Measurements from ENCODE around the gene GRK5. TPM values are rescaled to one million over a fixed set of nuclear protein-coding genes. Genes with fewer than 3 reads are reported as not detected.

The GRK5 gene
- total RNA-seq, 1 donor from 2014 or later, result 163 TPM

DNA sequence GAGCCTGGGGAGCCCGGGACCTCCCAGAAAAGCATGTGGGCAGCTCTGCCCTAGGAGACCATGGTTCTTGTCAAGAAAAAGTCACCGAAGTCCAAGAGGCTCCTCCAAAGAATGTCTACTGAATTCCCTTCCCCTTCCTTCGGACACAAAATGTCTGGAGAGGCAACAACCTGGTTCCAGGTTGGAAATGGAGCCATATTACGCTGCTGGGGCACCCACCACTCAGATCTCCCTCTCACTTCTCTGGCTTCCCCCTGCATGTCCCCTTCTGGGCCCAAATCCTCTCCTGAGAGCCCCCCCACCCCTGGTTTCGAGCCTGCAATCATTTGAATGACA, 282.6 kb downstream of the GRK5 start:
- H3K27ac Mint-ChIP-seq (ENCODE audit: unreplicated experiment), result no peak overlapping the region
- H3K27me3 Mint-ChIP-seq (ENCODE audit: unreplicated experiment), result peaks cover 2% of the 10 kb centered on the region
- no peaks in the 10 kb centered on the region for H3K36me3 Mint-ChIP-seq (ENCODE audit: low read depth, unreplicated experiment)
- H3K9me3 Mint-ChIP-seq (ENCODE audit: unreplicated experiment), result no peaks in the 10 kb centered on the region
- no peaks in the 10 kb centered on the region for H3K4me1 Mint-ChIP-seq (ENCODE audit: unreplicated experiment)
- TF ChIP-seq, protein P1, sequence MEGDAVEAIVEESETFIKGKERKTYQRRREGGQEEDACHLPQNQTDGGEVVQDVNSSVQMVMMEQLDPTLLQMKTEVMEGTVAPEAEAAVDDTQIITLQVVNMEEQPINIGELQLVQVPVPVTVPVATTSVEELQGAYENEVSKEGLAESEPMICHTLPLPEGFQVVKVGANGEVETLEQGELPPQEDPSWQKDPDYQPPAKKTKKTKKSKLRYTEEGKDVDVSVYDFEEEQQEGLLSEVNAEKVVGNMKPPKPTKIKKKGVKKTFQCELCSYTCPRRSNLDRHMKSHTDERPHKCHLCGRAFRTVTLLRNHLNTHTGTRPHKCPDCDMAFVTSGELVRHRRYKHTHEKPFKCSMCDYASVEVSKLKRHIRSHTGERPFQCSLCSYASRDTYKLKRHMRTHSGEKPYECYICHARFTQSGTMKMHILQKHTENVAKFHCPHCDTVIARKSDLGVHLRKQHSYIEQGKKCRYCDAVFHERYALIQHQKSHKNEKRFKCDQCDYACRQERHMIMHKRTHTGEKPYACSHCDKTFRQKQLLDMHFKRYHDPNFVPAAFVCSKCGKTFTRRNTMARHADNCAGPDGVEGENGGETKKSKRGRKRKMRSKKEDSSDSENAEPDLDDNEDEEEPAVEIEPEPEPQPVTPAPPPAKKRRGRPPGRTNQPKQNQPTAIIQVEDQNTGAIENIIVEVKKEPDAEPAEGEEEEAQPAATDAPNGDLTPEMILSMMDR (IDR thresholded peaks at IDR 0.05; ENCODE audit: unreplicated experiment), result no peak
- no peak overlapping the region for H3K4me3 Mint-ChIP-seq (ENCODE audit: unreplicated experiment)
- DNase-seq (ENCODE audit: low spot score), result no peak

DNA sequence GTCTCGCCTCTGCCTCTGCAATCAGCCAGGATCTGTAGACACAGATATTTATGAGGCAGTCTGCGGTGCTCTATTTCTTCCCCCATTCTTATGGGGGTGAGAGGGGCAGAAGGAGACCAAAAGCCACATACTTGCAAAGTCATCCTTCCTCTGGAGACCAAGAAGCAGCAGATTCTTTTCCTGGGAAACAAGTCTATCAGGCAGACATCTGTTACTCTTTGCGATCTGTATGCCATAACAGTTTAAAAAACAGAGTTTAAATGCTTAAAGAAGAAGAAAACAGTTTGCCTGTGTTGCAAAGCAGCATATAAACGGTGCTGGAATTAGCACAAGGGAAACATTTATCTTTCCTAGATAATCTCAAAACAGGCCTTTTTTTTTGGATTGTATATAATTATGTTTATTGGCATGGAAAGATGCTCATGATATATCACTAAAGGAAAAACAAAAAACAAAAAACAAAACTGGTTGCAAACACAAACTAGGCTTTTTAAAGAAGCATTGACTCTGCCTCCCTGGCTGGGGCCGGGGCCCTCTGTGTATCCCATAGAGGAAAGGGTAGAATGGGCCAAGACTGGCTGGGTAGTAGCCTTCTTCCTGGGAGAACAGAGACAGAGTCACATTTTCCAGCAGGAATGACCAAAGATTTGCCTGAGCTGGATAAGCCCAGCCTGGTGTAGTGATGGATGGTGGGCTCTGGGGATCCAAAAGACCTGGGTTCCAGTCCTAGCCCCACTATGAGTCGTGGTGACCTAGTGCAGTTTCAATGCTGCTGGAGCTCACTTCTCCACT, 284.8 kb downstream of the GRK5 start:
- TF ChIP-seq, protein P1 (IDR thresholded peaks at IDR 0.05; ENCODE audit: unreplicated experiment), result no peak
- no peaks in the 10 kb centered on the region for H3K9me3 Mint-ChIP-seq (ENCODE audit: unreplicated experiment)
- H3K4me1 Mint-ChIP-seq (ENCODE audit: unreplicated experiment), result no peaks in the 10 kb centered on the region
- H3K36me3 Mint-ChIP-seq (ENCODE audit: low read depth, unreplicated experiment), result no peaks in the 10 kb centered on the region
- peaks cover 2% of the 10 kb centered on the region for H3K27me3 Mint-ChIP-seq (ENCODE audit: unreplicated experiment)
- H3K4me3 Mint-ChIP-seq (ENCODE audit: unreplicated experiment), result no peak overlapping the region
- no peak overlapping the region for H3K27ac Mint-ChIP-seq (ENCODE audit: unreplicated experiment)
- no peak for DNase-seq (ENCODE audit: low spot score)

DNA sequence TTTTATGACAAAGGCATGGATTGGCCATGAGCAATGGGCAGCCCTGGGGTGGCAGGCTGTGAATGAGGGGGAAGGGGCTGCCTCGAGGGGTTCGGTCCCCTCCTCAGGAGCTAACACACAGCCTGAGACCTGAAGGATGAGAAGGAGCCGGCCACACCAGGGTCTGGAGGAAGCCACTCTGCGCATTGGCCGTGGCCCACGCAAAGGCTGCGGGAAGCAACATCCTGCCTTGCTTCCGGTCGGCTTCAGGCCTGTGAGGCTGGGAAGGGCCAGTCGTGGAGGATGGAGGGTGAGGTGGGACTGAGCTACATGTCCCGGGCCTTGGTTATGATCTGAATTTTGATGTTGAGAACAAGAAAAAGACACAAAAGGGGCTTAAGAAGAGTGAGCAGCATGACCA, 285.8 kb downstream of the GRK5 start:
- H3K27ac Mint-ChIP-seq (ENCODE audit: unreplicated experiment), result no peak overlapping the region
- H3K27me3 Mint-ChIP-seq (ENCODE audit: unreplicated experiment), result peaks cover 7% of the 10 kb centered on the region

DNA sequence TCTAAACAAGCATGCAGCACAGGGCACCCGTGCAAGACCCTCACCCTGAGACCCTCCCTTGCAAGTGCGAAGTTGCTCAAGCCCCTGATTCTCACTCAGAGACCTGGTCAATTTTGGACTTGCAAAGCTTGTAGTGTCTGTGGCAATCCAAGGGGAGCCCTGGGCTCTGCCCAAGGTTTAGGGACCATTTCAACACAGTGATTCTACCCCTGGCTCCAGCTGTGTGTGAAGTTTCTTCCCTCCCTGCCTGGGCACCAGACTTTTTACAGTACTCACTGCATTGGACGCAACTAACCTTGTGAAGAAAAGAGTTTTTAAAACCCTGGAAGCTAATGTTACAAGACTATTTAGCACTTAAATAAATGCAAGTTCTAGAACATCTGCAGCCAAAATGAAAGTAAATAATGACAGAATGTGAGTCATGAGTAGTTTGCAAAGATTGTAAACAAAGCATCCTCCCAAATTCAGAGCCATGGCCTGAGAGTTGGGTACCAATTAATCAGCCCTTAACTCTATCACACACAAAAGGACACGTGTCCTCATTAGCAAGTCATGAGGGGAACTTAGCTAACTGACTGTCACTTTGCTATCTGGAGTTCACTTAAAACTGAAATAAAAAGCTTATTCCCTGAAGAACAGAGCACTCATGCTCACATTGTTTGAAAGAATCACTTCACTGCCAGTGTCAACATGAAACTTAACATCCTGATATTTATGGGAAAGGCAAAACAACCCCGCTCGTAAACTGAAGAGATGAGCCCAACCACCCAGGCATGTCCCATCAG, 287.1 kb downstream of the GRK5 start:
- H3K27ac Mint-ChIP-seq (ENCODE audit: unreplicated experiment), result no peak overlapping the region
- H3K4me1 Mint-ChIP-seq (ENCODE audit: unreplicated experiment), result peaks cover 12% of the 10 kb centered on the region
- no peaks in the 10 kb centered on the region for H3K9me3 Mint-ChIP-seq (ENCODE audit: unreplicated experiment)
- peaks cover 7% of the 10 kb centered on the region for H3K27me3 Mint-ChIP-seq (ENCODE audit: unreplicated experiment)
- no peaks in the 10 kb centered on the region for H3K36me3 Mint-ChIP-seq (ENCODE audit: low read depth, unreplicated experiment)
- H3K4me3 Mint-ChIP-seq (ENCODE audit: unreplicated experiment), result no peak overlapping the region
- DNase-seq (ENCODE audit: low spot score), result no peak
- TF ChIP-seq, protein P1 (IDR thresholded peaks at IDR 0.05; ENCODE audit: unreplicated experiment), result no peak

More for the DNA sequence above, 285.8 kb downstream of the GRK5 start:
- H3K4me3 Mint-ChIP-seq (ENCODE audit: unreplicated experiment), result no peak overlapping the region
- no peaks in the 10 kb centered on the region for H3K36me3 Mint-ChIP-seq (ENCODE audit: low read depth, unreplicated experiment)
- no peak for DNase-seq (ENCODE audit: low spot score)
- H3K4me1 Mint-ChIP-seq (ENCODE audit: unreplicated experiment), result no peaks in the 10 kb centered on the region
- TF ChIP-seq, protein P1 (IDR thresholded peaks at IDR 0.05; ENCODE audit: unreplicated experiment), result no peak
- H3K9me3 Mint-ChIP-seq (ENCODE audit: unreplicated experiment), result no peaks in the 10 kb centered on the region

DNA sequence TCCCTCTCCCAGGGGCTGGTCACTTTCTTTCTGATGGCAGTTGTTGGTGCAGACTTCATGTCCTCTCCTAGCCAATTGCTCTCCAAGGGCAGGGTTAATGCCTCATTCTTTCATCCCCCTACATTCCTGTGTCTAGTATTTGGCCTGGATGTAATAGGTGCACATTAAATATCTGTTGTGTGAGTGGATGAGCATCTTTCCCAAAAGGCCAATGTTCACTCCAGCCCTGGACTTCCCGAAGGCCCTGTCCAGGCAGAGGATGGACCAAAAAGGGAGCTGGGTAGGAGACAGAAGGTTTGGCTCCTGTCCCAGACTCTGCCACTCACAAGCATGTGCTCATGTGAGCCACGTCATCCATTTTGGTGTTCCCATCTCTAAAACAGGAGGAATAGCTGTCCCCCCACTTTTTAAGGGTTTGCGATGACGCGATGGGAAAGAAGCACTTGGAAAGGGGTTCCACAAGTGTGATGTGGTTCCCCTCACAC, 287.7 kb downstream of the GRK5 start:
- Mint-ChIP-seq H3K27me3 (ENCODE audit: unreplicated experiment) (peaks cover 7% of the 10 kb centered on the region), H3K27ac (ENCODE audit: unreplicated experiment) (no peak overlapping the region), H3K4me1 (ENCODE audit: unreplicated experiment) (peaks cover 14% of the 10 kb centered on the region), H3K9me3 (ENCODE audit: unreplicated experiment) (no peaks in the 10 kb centered on the region), H3K36me3 (ENCODE audit: low read depth, unreplicated experiment) (no peaks in the 10 kb centered on the region), H3K4me3 (ENCODE audit: unreplicated experiment) (no peak overlapping the region)
- DNase-seq (ENCODE audit: low spot score), result no peak
- TF ChIP-seq, protein P1 (IDR thresholded peaks at IDR 0.05; ENCODE audit: unreplicated experiment), result no peak

All from endothelial cell (in vitro differentiated cells).